HG03469 (cell line): ENCODE results near the gene CNDP1.
"Not testable (repeated sequence)": the region's sequence is repeated elsewhere in the genome, so short reads cannot be mapped to it uniquely, and the experiment has no call there.

Experiments used
- ATAC-seq: cut with Tn5 transposase; IDR thresholded peaks from one replicate; pipeline ENCODE4 v1.9.1; 2021; ENCODE audit warnings: mild to moderate bottlenecking, moderate library complexity, moderate number of reproducible peaks; ENCODE audit not compliant: unreplicated experiment

The CNDP1 gene

DNA sequence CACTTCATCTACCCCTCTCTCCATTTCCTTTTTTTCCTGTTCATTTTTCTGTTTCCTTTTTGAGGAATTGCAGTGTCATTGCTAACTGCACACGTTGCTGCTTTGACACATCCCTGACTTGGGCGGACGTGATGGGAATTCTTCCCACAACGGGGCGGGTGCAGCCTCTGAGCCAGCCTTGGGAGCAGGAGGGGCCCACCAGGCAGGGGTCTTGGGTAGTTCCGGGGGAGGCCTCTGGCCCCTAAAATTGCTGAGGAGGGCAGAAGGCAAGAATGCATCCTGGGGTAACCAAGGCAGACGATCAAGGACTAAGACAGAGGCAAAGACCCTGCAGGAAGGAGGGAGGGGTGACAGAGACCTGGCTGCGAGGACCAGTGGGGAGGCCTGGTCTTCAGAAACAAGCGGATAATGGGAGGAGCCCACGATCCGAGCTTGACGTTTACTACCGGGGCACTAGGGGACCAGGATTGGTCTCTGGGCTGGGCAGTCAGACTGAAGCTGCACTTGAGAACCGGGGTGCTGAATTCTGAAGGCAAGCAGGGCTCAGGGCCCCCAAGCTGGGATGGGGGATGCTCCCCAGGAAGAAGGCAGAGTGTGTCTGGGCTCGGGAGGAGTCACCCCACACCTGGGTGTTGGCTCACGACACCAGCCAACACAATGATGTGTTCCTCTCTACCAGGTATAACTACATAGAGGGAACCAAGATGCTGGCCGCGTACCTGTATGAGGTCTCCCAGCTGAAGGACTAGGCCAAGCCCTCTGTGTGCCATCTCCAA, 14.8 kb upstream of the CNDP1 start:
- ATAC-seq: no peak

DNA sequence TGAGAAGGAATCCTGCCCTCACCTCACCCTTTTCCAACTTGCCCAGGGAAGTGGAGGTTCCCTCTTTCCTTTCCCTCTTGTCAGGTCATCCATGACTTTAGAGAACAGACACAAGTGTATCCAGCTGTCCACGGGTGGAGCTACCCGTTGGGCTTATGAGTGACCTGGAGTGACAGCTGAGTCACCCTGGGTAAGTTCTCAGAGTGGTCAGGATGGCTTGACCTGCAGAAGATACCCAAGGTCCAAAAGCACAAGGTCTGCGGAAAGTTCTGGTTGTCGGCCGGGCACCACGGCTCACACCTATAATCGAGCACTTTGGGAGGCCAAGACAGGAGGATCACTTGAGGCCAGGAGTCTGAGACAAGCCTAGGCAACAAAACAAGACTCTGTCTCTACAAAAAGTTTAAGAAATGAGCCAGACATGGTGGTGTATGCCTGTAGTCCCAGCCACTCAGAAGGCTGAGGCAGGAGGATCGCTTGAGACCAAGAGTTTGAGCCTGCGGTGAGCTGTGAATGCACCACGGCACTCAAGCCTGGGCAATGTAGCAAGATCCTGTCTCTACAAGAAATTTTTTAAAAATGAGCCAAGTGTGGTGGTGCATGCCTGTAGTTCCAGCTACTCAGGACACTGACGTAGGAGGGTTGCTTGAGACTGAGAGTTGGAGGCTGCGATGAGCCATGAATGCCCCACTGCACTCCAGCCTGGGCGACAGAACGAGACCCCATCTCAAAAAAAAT, 14.0 kb upstream of the CNDP1 start:
- ATAC-seq: no peak

DNA sequence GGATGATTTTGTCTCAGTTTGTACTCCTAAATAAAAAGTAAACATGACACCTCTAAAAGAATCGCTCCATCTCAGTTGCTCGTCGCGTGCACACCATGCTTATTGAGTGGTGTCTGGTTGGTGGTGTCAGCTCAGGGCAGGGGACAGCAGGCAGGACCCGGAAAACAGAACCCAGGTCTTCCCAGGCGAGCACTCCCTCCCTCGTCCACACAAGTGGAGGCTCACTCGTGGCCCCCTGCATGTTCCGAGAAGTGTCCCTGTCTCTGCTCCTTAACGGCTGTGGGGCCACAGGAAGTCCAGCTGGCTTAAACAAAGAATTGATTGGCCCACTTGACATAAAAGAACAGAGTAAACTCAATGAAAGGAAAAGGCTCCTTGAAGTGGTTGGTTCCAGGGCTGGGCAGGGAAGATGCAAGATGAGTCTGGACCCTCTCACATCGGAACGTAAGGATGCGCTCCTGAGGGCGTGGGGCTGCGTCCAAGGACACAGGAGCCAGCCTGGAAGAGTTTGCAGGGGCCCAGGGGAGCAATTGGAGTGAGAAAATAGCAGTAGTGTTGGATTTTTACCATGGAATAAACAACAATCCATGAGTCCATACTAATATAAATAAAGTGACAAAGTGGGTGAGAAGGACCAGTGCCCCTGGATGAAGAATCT, 13.1 kb upstream of the CNDP1 start:
- ATAC-seq: no peak

DNA sequence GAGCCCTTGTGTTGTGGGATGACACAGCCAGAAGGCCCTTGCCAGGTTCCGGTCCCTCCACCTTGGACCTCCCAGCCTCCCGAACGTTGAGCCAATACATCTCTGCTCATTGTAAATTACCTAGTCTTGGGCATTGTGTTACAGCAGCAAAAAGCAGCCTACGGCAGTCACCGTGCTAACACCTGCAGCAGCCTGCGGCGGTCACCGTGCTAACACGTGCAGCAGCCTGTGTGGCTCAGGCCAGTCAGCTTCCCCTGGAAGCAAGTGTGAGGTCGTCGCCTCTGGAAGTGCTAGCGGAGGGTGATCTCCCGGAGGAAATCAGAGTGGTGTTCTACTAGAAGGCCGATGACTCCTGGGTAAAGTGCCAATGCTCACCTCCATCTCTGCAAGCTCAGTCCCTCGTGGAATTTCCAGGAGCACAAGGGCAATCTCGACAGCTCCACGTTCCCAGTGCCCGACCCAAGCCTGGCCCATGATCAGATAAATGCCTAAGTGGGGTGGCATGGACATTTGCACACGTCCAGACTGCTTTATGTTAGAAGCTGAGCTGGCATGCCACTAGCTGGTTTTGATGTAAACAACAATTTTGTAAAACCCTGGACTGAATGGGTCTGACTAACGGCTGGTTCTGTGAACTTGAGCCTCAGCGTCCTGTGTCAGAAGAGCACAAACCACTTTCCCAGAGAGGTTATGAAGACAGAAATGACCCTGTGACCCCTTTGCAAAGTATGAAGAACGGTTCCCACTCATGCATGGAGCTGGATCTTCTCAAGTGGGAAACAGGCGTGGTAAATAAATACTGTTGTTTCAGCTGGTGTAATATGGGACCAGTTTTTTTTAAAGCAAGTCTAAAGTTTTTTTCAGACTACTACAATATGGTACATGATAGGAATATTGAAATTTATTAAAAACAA, 11.4 kb upstream of the CNDP1 start:
- no peak for ATAC-seq

DNA sequence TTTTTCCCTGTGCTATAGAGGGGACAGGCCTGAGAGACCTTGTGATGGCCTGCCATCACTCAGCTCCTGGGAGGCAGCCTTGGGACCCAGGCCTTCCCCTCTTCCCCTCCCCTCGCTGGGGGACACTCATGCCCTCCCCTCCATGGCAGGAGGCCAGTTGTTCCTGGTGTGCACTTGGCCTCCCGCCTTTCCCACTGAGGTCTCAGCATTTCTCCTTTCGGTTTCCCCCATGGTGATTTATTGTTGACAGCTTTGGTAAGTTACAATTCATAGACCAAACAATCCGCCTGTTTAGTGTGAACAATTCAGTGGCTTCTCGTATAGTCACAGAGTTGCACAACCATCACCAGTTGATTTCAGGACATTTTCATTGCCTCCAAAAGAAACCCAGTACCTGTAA, 10.2 kb upstream of the CNDP1 start:
- ATAC-seq: no peak

DNA sequence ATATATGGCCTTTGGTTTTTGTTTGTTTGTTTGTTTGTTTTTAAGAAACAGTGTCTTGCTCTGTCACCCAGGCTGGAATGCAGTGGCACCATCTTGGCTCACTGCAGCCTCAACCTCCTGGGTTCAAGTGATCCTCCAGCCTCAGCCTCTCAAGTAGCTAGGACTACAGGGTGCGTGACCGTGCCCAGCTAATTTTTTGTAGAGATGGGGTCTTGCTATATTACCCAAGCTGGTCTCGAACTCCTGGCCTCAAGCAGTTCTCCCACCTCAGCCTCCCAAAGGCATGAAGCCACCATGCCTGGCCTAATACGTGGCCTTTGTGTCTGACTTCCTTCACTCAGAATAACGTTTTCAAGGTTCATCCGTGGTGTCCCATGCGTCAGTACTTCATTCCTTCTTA, 9.4 kb upstream of the CNDP1 start:
- ATAC-seq: not testable (repeated sequence)

DNA sequence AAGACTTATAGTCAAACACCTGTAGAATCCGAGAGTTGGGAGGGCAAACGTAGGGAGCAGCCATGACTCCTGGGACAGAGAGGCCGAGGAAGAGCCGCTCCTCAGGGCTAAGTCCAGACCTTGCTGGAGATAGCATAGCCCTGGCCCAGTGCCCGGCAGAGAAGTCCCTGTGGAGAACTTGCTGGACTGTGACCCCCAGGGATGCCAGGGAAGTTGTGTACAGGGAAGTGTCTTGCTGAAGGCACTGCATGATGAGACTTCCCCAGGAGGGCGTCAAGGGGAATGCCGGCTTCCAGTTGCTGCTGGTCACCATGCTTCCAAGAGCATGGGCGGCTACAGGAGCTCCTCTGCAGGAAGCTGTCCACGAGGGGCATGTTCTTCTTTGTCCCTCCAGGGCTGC, 8.6 kb upstream of the CNDP1 start:
- no peak for ATAC-seq

DNA sequence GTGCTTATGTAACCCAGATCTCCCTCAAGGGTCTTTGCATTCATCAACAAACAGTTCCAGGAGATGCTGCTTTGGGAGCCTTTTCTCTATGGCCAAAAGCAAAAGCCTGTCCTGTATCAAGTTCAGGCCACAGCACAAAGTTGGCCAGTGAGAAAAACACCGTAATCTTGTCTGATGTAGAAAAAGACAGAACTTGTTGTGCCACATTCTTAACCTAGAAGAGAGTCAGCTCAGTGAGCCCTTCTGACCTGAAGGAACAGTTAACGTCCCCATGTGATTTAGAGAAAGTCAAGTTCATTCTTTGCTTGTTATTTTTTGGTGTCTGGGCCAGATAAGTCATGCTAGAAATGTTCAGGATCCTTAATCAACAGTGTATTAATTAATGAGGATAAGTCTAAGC, 7.8 kb upstream of the CNDP1 start:
- ATAC-seq: no peak

DNA sequence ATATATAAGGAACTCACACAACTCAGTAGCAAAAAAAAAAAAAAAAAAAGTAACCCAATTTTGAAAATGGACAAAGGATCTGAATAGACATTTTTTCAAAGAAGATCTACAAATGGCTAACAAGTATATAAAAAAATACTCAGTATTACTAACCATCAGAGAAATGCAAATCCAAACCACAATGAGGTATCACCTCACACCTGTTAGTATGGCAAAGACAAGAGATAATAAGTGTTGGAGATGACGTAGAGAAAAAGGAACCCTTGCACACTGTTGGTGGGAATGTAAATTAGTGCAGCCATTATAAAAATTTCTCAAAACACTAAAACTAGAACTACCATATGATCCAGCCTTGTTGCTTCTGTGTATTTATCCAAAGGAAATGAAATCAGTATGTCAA, 5.8 kb upstream of the CNDP1 start:
- ATAC-seq: peak; percentile 60

DNA sequence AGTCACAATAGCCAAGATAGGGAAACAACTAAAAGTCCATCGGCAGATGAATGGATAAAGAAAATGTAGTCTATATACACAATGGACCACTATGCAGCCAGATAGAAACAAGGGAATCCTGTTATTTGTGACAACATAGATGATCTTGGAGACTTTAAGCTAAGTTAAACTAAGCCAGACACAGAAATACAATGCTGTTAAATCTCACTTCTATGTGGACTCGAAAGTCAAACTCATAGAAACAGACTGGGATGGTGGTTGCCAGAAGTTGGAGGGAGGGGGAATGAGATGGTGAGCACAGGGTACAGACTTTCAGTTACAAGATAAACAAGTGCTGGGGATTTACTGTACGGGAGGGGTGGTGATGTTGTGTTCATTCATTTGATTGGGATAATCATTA, 5.4 kb upstream of the CNDP1 start:
- no peak for ATAC-seq

DNA sequence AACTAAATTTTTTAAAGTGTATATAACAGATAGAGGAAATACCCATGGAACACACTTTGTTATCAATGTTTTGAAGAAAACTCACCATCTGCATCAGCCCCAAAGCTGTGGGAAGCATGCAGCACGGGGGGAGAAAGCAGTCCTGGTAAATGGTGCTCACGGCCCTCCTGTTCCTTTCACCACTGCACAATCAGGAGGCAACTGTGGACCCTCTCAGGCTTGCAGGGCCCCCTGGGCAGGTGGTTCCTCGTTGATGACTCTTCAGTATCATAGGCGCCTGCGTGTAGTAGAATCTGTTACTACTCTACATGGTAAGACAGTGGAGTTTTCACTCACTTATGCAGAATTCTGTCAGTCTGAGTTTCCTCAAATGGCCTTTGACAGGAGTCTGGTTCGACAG, 4.9 kb upstream of the CNDP1 start:
- no peak for ATAC-seq

DNA sequence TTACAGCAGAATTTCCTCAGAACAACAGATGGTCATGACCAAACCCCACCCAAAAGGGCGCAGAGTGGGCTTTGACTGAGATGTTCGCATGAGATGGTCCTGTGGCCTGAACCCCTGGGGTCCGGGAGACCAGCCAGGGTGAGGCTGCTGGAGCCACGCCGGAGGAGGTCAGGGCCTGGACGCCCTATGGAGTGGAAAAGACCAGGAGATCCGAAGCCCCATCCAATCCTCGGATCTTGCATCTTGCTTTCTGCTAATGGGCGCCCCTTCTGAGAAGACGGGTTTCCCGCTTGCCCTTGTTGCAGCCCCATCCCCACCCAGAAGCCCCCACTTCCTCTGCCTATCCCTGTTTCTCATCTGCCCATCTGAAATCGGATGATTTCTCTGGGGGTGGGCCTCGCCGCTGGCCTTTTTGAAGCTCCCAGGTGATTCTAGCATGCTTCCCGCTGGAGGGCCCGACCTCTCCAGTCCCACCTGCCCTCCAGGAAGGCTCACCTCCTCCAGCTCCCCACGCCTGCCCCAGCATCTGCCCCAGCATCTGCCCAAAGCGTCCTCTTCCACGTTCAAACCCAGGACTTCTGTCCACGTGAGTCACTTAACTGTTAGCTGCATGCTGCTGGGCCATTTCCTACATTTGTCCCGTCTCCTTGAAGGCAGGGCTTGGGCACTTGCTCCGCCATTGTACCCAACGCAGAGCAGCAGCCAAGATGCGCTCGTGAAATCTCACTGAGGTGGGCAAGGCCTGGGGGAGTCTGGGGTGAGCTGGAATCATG, 4.3 kb upstream of the CNDP1 start:
- ATAC-seq: no peak

DNA sequence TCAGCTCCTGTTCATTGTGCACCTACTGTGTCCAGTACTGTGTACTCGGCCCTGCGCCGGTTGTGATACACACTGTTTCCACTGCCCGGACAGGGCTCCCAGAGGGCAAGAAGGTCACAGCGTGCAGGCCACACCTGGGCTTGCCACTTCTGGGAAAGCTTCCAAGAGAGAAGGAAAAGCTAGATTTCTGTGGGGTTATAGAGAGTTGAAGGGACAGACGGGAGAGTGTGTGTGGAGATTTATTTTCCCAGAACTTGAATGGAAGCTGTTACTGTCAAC, 3.8 kb upstream of the CNDP1 start:
- no peak for ATAC-seq

DNA sequence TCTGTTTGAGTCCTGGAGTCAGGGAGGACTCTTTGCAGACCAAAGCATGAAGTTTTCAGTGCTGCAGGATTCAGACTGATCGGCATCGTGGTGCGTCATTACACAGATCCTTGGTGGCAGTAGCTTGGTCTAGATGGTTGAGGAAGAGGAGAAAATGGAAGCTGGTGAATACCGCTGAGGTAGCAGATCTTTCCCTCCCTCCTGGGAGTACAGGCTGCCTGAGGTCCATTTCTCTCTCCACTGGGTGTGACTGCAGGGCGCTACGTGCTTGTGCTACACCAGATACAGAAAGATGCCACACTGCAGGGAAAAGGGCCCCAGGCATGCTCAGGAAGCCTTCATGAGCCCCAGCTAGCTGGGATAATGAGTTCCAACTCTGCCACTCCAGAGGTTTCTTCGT, 3.3 kb upstream of the CNDP1 start:
- ATAC-seq: no peak

DNA sequence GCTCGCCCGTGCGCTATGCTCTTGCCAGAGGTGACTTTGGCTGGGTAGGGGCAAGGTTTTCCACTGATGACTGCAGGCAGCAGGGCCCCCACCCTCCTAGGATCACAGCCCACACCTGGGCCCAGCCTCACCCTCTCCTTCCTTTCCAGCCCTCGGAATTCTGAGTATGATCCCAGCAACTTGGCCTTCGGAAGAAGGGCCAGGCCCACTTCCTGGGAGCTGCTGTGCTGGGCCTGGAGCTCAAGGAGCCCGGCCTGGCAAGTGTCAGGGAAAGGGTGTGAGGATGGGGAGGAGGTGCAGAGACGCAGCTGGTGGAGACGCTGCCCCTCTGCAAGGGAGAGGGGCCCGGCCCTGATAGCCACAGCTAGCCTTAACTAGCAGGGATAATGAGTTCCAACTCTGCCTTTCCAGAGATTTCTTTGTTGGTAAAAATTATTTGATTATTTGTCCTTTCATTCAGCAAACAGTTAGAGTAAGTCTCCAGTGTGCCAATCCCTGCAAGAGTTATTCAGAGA, 1.7 kb upstream of the CNDP1 start:
- ATAC-seq: no peak

DNA sequence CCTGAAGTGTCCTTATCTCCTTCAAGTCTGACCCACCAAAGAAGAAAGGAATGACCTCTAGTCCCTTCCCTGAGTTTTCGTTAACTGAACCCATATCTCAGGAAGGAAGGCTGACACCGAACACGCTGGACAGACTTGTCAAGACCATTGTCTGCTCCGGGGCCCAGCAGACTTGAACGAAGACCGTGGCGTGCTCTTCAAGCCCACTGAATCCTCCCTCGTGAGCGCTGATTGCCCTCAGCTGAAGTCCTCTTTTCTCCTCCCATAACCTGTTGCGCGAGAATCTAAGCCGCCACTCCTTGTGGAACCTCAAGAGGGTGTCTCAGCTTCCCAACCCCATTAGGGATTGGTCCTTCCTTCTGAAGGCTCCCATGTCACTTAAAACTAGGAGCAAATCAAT, 634 bp upstream of the CNDP1 start:
- ATAC-seq: no peak

DNA sequence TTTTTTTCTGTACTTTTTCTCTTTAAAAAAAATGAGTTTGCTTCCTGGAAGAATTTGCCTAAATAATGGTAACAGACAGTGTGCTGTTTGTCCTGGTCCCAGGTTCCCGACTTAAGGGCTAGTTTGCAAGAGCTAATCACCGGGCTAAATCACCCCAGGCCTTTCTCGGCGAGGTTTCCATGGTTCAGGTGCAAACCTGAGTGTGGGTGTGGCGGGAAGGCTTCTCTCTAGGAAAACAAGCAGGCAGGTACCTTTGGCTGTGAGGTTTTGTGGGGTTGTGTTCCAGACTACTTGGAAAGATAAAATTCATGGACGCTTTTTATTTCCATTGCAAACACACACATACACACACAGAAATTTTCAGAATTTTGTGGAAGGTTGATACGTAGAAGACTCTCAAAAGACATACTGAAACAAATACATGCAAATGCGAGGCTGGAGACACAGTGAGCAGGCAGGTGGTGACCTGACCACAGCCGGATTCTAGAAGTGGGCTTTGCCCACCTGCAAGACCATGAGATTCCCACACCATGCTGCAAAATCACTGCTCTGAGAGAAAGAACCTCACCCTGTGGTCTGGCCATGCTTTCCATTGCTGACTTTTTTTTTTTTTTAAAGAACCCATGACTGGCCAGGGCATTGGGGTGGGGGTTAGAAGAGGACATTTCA, 815 bp downstream of the CNDP1 start:
- ATAC-seq: peak; percentile 56

DNA sequence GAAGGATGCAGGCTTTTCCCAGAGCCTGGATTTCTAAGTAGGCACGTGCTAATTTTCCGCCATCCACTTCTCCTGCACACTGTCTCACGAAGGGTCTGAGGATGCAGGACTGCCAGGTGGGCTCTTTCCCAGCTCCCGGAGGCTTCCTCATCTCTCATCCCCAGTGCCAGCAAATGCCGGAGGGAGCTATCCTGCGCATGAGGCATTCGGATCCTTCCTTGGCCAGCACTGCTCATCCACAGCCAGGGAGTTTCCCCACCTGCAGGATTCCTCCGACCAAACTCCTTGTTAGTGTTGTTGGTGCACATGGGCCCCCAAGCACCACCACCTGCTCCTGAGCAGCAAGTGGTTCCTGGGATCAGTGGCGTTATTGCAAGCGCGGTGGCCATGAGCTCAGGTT, 5.0 kb downstream of the CNDP1 start:
- no peak for ATAC-seq

DNA sequence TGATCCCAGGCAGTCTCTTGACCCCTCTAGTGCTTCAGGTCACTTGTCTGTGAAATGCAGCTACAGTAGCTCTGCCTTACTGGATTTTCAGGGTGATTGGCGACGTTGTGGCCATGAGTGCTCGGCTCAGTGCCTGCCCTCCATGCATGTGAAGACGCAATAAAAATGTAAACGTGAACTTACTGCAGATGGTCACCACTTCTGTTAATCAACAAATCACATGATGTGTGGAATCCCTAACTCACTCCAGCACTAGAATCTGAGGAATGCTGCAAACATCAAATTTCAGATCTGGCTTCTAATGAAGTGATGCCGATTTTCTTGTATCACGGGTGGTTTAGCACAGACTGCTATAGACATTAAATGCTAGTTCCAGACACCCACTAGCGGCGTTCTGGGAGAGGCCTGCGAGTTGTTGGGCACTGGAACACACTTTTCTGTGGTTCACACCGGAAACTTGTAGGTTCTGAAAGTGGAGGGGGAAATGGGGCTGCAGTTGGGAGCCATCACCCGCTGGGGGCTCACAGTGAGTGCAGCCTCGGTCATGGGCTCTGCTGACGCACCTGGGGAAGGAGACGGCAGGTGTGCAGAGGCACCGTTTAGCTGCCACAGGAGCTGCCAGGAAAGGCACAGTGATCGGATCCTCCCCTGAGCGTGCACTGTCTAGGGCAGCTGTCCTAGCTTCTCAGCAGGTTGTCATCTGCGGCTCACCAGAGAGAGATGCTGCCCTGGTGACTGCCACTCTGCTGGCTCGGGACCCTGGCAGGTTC, 6.5 kb downstream of the CNDP1 start:
- no peak for ATAC-seq
